Measurements from ENCODE around the gene DENND2A. TPM values are rescaled to one million over a fixed set of nuclear protein-coding genes. Genes with fewer than 3 reads are reported as not detected.
"Not testable (repeated sequence)": the region's sequence is repeated elsewhere in the genome, so short reads cannot be mapped to it uniquely, and the experiment has no call there.

DENND2A gene
- total RNA-seq, 1 donor from 2014 or later = not detected

- intact Hi-C loops (cut with micrococcal nuclease) = loop anchor here (2.0 to 5.0 kb wide), 2 partner anchors 138 to 1013 kb away; no protein-coding TSS in a partner anchor
These were observed 121.6 kb downstream of the DENND2A start for GRCh38 chr7:140519007-140519399.

- intact Hi-C loops (cut with micrococcal nuclease) = loop anchor here (2.0 to 5.0 kb wide), 2 partner anchors 138 to 1014 kb away; no protein-coding TSS in a partner anchor
These were observed 122.1 kb downstream of the DENND2A start for GRCh38 chr7:140518370-140519006.

- intact Hi-C loops (cut with micrococcal nuclease) = loop anchor here (2.0 to 5.0 kb wide), 2 partner anchors 139 to 1015 kb away; no protein-coding TSS in a partner anchor
These were observed 122.9 kb downstream of the DENND2A start for GRCh38 chr7:140517546-140518369.

- intact Hi-C loops (cut with micrococcal nuclease) = no loop called here
These were observed 128.2 kb downstream of the DENND2A start for GRCh38 chr7:140512317-140513000.

GRCh38 chr7:140509789-140510188, 130.8 kb downstream of the DENND2A start:
- intact Hi-C loops (cut with micrococcal nuclease) = no loop called here

- intact Hi-C loops (cut with micrococcal nuclease) = not testable (repeated sequence)
These were observed 133.1 kb downstream of the DENND2A start for GRCh38 chr7:140507556-140507955.

GRCh38 chr7:140506788-140507464, 133.7 kb downstream of the DENND2A start:
- intact Hi-C loops (cut with micrococcal nuclease) = no loop called here

GRCh38 chr7:140501966-140502365, 138.6 kb downstream of the DENND2A start:
- intact Hi-C loops (cut with micrococcal nuclease) = no loop called here

GRCh38 chr7:140497807-140498206, 142.8 kb downstream of the DENND2A start:
- intact Hi-C loops (cut with micrococcal nuclease) = not testable (repeated sequence)

- intact Hi-C loops (cut with micrococcal nuclease) = no loop called here
These were observed 143.3 kb downstream of the DENND2A start for GRCh38 chr7:140497241-140497769.

GRCh38 chr7:140495514-140496097, 145.0 kb downstream of the DENND2A start:
- intact Hi-C loops (cut with micrococcal nuclease) = no loop called here

- intact Hi-C loops (cut with micrococcal nuclease) = no loop called here
These were observed 145.7 kb downstream of the DENND2A start for GRCh38 chr7:140494867-140495266.

- intact Hi-C loops (cut with micrococcal nuclease) = no loop called here
These were observed 151.6 kb downstream of the DENND2A start for GRCh38 chr7:140489026-140489359.

- intact Hi-C loops (cut with micrococcal nuclease) = no loop called here
These were observed 154.9 kb downstream of the DENND2A start for GRCh38 chr7:140485500-140486265.

GRCh38 chr7:140484951-140485499, 155.6 kb downstream of the DENND2A start:
- intact Hi-C loops (cut with micrococcal nuclease) = no loop called here

- intact Hi-C loops (cut with micrococcal nuclease) = no loop called here
These were observed 156.1 kb downstream of the DENND2A start for GRCh38 chr7:140484479-140484878.

GRCh38 chr7:140479739-140480084, 160.9 kb downstream of the DENND2A start:
- intact Hi-C loops (cut with micrococcal nuclease) = loop anchor here (1.0 to 10.0 kb wide), 11 partner anchors 77 to 1375 kb away; partner anchors contain the start of genes BRAF, MRPS33, NDUFB2 and SSBP1

GRCh38 chr7:140479062-140479738, 161.4 kb downstream of the DENND2A start, which contains the start of gene MKRN1:
Gene MKRN1, minus strand, starts transcription at chr7:140479505. Its CDS starts 161 bp downstream, at chr7:140479344.
- intact Hi-C loops (cut with micrococcal nuclease) = loop anchor here (1.0 to 10.0 kb wide), 11 partner anchors 76 to 1374 kb away; partner anchors contain the start of genes BRAF, MRPS33, NDUFB2 and SSBP1
